ENCODE results near the gene CCDC40. TPM values are rescaled to one million over a fixed set of nuclear protein-coding genes. Genes with fewer than 3 reads are reported as not detected.

Gene CCDC40, protein sequence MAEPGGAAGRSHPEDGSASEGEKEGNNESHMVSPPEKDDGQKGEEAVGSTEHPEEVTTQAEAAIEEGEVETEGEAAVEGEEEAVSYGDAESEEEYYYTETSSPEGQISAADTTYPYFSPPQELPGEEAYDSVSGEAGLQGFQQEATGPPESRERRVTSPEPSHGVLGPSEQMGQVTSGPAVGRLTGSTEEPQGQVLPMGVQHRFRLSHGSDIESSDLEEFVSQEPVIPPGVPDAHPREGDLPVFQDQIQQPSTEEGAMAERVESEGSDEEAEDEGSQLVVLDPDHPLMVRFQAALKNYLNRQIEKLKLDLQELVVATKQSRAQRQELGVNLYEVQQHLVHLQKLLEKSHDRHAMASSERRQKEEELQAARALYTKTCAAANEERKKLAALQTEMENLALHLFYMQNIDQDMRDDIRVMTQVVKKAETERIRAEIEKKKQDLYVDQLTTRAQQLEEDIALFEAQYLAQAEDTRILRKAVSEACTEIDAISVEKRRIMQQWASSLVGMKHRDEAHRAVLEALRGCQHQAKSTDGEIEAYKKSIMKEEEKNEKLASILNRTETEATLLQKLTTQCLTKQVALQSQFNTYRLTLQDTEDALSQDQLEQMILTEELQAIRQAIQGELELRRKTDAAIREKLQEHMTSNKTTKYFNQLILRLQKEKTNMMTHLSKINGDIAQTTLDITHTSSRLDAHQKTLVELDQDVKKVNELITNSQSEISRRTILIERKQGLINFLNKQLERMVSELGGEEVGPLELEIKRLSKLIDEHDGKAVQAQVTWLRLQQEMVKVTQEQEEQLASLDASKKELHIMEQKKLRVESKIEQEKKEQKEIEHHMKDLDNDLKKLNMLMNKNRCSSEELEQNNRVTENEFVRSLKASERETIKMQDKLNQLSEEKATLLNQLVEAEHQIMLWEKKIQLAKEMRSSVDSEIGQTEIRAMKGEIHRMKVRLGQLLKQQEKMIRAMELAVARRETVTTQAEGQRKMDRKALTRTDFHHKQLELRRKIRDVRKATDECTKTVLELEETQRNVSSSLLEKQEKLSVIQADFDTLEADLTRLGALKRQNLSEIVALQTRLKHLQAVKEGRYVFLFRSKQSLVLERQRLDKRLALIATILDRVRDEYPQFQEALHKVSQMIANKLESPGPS
- 5.3 and 7.5 TPM in 2 replicates for total RNA-seq (2014; rRNA removed)
- percentile 48 among the genes with signal in this experiment for Bru-seq, nascent RNA
- BruChase-seq, experiment 1, labeled RNA remaining after a 6-hour chase, result percentile 52 among the genes with signal in this experiment
- percentile 61 among the genes with signal in this experiment for BruChase-seq, experiment 2, labeled RNA remaining after a 2-hour chase
- long read RNA-seq, full-length matches to known transcripts, result 6 of 34 reads
- long read RNA-seq, partial matches to known transcripts, result 9 of 34 reads
- long read RNA-seq, other reads (novel, unspliced or antisense), result 19 of 34 reads

DNA sequence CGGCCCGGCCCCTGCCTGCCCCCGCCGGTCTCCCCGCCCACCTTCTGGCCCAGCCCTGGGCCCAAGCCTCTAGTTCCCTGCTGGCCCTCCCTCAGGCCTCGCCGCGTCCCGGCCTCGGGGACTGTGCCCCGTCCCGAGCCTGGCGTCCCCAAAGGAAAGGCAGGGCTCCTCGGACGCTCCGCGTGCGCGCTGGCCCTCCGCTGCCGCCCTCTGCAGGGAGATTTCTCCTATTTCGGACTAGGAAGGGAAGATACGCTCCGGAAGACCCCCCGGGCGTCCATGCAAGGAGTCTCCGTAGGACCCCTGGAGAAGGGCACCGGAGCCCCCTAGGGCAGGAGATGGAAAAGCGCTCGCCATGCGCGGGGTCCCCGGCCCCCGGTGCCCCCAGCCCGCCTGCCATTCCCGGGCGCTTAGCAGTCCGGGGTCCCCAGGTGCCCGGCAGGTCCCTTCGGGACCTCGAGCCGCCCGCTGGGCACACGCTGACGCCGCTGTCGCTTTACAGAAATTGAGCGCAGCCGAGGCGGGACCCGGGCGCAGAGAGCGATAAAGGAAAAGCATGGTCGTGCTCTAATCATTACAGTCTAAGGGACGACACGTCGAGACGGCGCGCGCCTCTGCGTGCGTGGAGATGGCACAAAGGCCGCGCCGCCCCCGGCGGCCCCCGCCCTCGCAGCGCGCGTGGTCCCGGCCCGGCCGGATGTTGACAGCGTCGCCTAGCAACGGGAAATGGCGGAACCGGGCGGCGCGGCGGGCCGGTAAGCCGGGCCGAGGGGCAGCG, at the start of gene CCDC40:
Gene CCDC40, plus strand, starts transcription at position 706 of the 778 bp plus-strand sequence. Its CDS starts 21 bp downstream, at position 727.
- ATAC-seq (peak; percentile 89), DNase-seq (peak; percentile 81)
- ChIA-PET CTCF (no interaction called here), POLR2A (ENCODE audit: unreplicated experiment) (no interaction called here)
- peak within 1 kb of the TSS; percentile 100 for H3K4me2 ChIP-seq (ENCODE audit: low read length)
- H2AFZ ChIP-seq (ENCODE audit: low read length), result peak within 1 kb of the TSS; percentile 99
- H3K9me2 ChIP-seq (replicated peaks; ENCODE audit: low read length), result no peaks in the 10 kb centered on the region
- no TSS peak for BruUV-seq (replicated peaks)
- no peaks in the 10 kb centered on the region for H3F3A ChIP-seq (ENCODE audit: low read length, unreplicated experiment)
- no peaks in the 10 kb centered on the region for H3K9me3 ChIP-seq (ENCODE audit: low read length)
- H4K20me1 ChIP-seq (ENCODE audit: low read length), result peaks cover 5% of the 10 kb centered on the region; the same call in 1 of the 2 replicates
- peak within 1 kb of the TSS; percentile 94 for H3K4me3 ChIP-seq (ENCODE audit: low read length)
- H3K4me1 ChIP-seq (ENCODE audit: insufficient read depth, low read length), result peaks cover 16% of the 10 kb centered on the region
- H3K36me3 ChIP-seq (ENCODE audit: low read depth, low read length), result no peaks in the 10 kb centered on the region
- intact Hi-C loops (cut with micrococcal nuclease), result no loop called here
- H3K79me2 ChIP-seq (ENCODE audit: low read length), result peaks cover 41% of the 10 kb centered on the region
- H3K27ac ChIP-seq (ENCODE audit: low read length), result peak within 1 kb of the TSS; percentile 39
- TF ChIP-seq EZH2phosphoT487 (IDR thresholded peaks at IDR 0.05; ENCODE audit: borderline replicate concordance, low read length) (no peak), EZH2 (IDR thresholded peaks at IDR 0.05; ENCODE audit: low read length, unreplicated experiment) (no peak)
- TF ChIP-seq, protein P1, sequence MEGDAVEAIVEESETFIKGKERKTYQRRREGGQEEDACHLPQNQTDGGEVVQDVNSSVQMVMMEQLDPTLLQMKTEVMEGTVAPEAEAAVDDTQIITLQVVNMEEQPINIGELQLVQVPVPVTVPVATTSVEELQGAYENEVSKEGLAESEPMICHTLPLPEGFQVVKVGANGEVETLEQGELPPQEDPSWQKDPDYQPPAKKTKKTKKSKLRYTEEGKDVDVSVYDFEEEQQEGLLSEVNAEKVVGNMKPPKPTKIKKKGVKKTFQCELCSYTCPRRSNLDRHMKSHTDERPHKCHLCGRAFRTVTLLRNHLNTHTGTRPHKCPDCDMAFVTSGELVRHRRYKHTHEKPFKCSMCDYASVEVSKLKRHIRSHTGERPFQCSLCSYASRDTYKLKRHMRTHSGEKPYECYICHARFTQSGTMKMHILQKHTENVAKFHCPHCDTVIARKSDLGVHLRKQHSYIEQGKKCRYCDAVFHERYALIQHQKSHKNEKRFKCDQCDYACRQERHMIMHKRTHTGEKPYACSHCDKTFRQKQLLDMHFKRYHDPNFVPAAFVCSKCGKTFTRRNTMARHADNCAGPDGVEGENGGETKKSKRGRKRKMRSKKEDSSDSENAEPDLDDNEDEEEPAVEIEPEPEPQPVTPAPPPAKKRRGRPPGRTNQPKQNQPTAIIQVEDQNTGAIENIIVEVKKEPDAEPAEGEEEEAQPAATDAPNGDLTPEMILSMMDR (conservative IDR thresholded peaks at IDR 0.05; ENCODE audit: low read depth, low read length), result no peak
- no peaks in the 10 kb centered on the region for H3K27me3 ChIP-seq (ENCODE audit: low read length)
- H3K9ac ChIP-seq (ENCODE audit: low read length), result peak within 1 kb of the TSS; percentile 89

DNA sequence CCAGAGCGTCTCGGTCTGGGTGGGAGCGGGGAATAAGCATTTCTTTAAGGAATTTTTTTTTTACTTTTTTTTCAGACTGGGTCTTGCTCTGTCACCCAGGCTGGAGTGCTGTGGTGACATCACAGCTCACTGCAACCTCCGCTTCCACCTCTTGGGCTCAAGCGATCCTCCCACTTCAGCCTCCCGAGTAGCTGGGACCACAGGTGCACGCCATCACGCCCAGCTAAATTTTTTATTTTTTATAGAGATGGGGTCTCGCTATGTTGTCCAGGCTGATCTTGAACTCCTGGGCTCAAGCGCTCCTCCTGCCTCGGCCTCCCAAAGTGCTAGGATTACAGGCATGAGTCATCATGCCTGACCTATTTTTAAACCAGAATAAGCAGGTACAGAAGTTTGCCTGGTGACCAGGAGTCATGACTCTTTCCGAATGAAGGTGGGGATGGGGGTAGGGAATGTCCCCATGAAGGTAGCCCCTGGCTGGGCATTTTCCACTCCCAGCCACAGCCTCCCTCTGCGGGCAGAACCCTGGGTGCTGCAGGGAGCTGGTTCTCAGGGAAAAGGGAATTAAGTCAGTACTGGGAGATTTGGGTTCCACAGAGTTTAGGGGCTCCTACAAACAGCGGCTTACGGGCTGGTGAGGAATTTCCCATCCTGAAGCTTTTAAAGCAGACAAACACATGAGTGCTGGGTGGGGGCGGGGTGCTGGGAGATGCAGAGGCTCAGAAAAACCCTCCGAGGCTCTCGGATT, 49.1 kb upstream of the CCDC40 start:
- intact Hi-C loops (cut with micrococcal nuclease), result loop anchor here (5.0 kb wide), 1 partner anchor 55 kb away; no protein-coding TSS in a partner anchor
- H3K9me2 ChIP-seq (replicated peaks; ENCODE audit: low read length), result no peaks in the 10 kb centered on the region
- POLR2A ChIA-PET (ENCODE audit: unreplicated experiment), result interaction anchor here (0.7 to 0.9 kb wide), 2 partner anchors 148 to 241 kb away, joined by 4 to 6 read pairs; no protein-coding TSS in a partner anchor
- peak overlapping the region; percentile 31 for H3K9ac ChIP-seq (ENCODE audit: low read length)
- DNase-seq (peak; percentile 56), ATAC-seq (no peak)
- no peaks in the 10 kb centered on the region for H3K27me3 ChIP-seq (ENCODE audit: low read length)
- peaks cover 34% of the 10 kb centered on the region for H3K4me1 ChIP-seq (ENCODE audit: insufficient read depth, low read length)
- H4K20me1 ChIP-seq (ENCODE audit: low read length), result no peaks in the 10 kb centered on the region
- peak overlapping the region; percentile 79 for H3K4me2 ChIP-seq (ENCODE audit: low read length)
- peak overlapping the region; percentile 51 for H3K4me3 ChIP-seq (ENCODE audit: low read length)
- H3K79me2 ChIP-seq (ENCODE audit: low read length), result no peaks in the 10 kb centered on the region
- no TSS peak for BruUV-seq (replicated peaks)
- no peaks in the 10 kb centered on the region for H3K36me3 ChIP-seq (ENCODE audit: low read depth, low read length)
- CTCF ChIA-PET, result interaction anchor here (0.6 to 1.0 kb wide), 2 partner anchors 42 to 179 kb away, joined by 3 read pairs; no protein-coding TSS in a partner anchor
- H3K27ac ChIP-seq (ENCODE audit: low read length), result peak overlapping the region; percentile 45
- H3K9me3 ChIP-seq (ENCODE audit: low read length), result no peaks in the 10 kb centered on the region
- TF ChIP-seq, protein P1 (conservative IDR thresholded peaks at IDR 0.05; ENCODE audit: low read depth, low read length), result no peak
- peak overlapping the region; percentile 45 for H2AFZ ChIP-seq (ENCODE audit: low read length)
- peaks cover 4% of the 10 kb centered on the region for H3F3A ChIP-seq (ENCODE audit: low read length, unreplicated experiment)
